ENCODE measurements around the gene THAP8.

Gene THAP8

DNA sequence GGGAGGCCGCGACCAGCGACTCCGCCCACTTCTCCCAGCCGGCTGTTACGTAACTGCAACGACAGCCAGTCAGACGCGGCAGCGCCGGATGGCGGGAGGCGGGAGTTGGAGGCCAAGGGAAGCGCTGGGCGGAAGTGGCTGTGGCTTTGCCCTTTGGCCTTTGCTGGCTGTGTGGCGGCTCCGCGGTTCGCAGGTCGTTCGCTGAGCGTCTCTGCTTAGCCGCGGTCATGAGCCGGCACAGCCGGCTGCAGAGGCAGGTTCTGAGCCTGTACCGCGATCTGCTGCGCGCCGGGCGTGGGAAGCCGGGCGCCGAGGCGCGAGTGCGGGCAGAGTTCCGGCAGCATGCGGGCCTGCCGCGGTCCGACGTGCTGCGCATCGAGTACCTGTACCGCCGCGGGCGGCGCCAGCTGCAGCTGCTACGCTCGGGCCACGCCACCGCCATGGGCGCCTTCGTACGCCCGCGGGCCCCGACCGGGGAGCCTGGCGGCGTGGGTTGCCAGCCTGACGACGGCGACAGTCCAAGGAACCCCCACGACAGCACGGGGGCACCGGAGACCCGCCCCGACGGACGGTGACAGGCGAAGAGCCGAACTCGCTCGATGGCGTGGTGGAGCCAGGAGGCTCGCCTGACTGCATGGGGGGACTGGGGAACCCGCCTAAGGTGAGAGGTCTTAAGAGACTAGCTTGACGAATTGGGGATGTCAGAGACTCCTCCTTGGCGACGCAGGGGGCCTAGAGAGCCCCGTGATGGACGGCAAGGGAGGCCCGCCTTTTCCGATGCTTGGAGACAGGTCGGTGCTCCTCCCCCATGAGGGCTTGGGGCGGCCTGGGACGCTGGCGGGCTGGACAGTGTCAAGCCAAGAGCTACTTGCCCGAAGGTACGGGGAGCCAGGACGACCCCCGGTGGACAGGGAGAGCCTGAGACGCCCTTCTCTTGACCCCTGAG is 58.8 kb downstream of the THAP8 start, which contains the start of gene SDHAF1:
TSS of gene SDHAF1 (plus strand) at position 141 of the 946 bp plus-strand sequence. CDS start at position 228, 87 bp downstream.
- DNase-seq (ENCODE audit: low read depth), result peak; percentile 88

DNA sequence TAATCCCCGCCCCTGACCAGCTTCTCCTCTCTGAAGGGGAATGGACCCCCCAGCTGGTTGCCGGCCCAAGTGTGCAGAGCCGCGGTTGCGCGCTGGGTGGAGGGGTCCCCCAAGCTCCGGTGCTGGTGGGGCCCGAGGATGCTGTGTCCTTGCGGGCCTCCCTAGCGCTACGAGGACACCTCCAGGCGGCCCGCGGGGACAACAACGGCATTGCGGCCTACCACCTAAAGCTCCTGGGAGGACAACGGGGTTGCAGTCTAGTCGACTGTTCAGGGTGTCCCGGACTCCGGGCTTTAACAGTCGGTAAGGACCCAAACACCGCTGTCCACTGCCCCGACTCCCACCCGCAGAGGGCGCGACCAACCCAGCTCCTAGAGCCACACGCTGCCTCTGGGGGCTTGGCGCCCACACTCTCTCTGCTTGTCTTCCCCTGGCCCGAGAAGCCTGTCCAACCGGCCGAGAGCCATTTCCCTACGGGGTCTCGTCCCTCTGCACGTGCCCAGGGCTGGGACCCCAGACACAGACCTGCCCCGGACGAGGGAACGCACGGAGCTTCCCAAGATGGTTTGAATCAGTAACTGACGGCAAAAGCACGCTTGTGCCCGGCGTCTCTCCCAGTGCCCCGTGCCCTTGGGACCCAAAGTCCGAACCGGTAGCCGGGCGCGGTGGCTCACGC is 60.0 kb downstream of the THAP8 start:
- DNase-seq (ENCODE audit: low read depth), result no peak

DNA sequence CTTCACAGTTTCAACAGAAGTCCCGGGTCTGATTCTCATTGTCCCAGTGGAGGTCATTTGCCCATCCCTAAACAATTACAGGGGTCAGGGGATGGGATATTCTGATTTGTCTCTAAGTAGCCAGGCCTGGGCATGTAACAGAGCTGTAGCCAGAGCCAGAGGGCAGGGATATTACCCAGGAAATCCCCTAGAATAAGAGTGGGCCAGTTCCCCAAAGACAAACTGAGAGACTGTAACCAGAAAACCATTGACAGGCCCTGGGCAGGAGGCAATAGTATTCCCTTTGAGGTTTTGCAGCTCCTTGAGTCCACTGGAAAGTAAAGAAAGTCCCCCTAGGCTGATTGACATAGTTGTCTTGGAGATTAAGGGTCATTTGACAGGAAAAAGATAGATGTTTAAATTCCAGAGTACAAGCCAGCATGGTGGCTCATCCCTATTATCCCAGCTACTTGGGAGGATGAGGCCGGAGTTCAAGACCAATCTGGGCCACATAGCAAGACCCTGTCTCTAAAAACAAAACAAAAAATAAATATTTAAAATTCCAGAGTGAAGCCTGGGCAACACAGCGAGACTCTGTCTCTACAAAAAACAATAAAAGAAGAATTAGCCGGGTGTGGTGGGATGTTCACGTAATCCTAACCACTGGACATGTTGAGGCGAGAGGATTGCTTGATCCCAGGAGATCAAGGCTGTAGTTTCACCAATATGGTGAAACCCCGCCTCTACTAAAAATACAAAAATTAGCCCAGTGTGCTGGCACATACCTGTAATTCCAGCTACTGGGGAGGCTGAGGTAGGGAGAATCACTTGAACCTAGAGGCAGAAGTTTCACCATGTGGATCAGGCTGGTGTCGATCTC is 60.9 kb downstream of the THAP8 start:
- DNase-seq (ENCODE audit: low read depth), result no peak

DNA sequence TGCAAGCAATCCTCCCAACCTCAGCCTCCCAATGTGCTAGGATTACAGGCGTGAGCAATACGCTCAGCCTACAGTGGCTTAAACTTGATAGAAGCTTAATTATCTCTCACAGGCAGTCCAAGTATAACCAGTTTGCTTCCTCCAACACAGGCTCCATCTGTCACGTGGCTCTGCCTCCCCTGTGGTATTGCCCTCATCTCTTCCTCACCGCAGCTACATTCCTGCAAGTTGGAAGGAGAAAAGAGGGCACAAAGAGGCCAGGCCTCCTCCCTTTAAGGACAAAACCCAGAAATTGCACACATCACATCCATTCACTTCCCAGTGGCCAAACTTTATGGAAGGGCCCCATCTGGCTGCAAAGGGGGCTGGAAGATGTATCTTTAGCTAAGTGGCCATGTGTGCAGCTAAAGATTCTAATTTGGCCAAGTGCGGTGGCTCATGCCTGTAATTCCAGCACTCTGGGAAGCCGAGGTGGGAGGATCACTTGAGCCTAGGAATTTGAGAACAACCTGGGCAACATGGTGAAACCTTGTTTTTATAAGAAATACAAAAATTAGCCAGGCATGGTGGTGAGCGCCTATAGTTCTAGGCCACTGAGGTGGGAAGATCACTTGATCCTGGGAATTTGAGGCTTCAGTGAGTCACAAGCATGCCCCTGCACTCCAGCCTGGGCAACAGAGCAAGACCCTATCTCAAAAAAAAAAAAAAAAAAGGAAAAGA is 62.2 kb downstream of the THAP8 start:
- peak; percentile 21 for DNase-seq (ENCODE audit: low read depth)

DNA sequence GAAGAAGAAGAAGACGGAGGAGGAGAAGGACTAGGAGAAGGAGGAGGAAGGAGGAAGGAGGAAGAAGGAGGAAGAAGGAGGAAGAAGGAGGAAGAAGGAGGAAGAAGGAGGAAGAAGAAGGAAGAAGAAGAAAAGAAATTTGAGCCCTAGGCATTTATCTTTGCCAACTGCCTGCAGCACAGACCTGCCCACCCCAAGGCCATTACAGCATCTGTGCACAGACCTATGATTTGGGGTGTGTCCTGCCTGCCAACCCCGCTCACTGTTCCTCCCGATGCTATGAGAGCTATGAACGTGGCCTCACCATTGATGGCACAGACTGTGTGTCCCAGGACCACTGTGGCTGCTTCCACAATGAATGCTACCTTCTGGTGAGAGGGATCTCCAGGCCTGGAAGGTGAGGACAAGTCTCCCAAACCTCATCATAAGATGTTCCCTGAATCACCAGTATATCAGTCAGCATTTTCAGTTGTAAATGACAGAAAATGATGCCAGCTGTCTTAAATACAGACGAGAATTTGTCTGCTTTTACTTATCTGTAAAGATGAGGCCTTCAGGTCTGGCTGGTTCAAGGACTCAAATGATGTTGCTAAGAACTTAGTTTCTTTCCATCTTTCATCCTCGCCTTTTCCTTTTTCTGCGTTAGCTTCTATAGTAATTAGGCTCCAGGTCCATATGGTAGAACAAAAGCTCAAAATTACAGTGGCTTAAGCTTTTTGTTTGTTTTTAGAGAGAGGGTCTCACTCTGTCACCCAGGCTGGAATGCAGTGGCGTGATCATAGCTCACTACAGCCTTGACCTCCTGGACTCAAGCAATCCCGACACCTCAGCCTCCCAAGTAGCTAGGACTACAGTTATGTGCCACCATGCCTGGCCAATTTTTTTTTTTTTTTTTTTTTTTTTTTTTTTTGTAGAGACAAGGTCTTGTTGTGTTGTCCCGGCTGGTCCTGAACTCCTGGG is 63.0 kb downstream of the THAP8 start:
- no peak for DNase-seq (ENCODE audit: low read depth)

DNA sequence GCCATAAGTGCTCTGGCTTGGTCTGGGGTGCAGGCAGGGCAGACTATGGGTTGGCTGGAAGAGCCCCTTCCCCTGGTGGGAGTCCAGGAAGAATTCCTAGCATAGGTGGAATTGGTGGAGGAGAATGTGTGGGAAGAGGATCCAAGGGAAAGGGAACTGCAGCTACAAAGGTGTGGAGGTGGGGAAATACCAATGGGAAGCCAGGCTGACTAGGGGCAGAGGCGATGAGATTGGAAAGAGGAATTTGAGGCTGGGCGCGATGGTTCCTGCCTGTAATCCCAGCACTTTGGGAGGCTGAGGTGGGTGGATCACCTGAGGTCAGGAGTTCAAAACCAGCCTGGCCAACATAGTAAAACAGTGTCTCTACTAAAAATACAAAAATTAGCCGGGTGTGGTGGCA is 63.9 kb downstream of the THAP8 start:
- DNase-seq (ENCODE audit: low read depth), result no peak

DNA sequence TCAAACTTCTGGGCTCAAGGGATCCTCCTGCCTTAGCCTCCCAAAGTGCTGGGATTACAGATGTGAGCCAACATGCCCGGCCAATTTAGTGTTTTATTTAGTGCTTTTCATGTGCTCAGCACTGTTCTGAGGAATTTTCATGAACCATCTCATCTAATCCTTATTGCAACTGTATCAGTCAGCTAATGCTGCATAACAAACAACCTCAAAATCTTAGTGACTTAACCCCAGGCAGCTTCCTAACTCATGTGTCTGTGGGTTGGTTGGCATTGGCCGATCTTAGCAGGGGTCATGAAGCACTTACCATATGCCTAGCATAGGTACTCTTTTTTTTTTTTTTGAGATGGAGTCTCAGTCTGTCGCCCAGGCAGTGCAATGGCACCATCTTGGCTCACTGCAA is 65.3 kb downstream of the THAP8 start:
- DNase-seq (ENCODE audit: low read depth), result no peak

DNA sequence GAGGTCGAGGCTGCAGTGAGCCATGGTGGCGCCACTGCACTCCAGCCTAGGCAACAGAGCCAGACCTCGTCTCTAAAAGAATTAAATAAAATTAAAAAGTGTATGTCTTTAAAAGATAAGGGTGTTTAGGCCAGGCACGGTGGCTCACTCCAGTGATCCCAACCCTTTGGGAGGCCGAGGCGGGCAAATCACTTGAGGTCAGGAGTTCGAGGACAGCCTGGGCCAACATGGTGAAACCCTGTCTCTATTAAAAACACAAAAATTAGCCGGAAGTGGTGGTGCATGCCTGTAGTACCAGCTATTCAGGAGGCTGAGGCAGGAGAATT is 66.6 kb downstream of the THAP8 start:
- DNase-seq (ENCODE audit: low read depth), result no peak

DNA sequence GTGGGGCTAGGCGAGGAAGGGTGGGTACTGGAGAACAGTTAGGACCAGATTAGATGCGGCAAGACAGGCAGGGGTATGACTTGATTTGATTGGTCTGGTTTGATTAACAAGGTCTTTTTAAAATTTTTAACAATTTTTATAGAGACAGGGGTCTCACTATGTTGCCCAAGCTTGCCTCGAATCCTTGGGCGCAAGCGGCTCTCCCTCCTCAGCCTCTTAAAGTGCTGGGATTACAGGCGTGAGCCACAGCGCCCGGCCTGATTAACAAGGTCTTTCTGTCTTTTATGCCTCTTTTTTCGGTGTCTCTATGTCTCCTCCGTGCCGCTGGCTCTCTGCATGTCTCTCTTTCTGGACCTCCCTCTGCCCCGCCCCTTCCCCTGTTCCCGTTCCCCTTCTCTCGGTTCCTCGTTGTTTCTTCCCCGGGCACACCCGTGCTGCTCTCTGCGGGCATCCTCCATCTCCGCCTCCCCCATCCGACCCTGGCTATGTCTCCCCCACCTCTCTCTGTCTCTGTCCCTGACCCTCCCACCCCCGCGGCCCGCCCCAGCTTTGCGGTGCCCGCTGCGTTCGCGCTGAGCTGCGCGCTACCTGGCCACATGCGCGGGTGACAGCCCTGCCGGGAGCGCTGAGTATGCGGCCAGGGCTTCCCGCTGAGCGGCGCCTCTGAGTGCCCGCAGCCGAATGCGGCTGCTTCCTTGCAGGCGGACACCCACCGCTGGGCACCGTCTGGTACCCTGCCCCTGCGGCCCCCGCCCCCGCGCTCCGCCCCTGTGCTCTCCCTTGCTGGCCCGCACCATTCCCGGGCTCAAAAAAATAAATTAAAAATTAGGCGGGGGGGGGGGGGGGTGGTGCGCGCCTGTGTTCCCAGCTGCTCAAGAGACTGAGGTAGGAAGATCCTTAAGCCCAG is 67.2 kb downstream of the THAP8 start:
- no peak for DNase-seq (ENCODE audit: low read depth)

DNA sequence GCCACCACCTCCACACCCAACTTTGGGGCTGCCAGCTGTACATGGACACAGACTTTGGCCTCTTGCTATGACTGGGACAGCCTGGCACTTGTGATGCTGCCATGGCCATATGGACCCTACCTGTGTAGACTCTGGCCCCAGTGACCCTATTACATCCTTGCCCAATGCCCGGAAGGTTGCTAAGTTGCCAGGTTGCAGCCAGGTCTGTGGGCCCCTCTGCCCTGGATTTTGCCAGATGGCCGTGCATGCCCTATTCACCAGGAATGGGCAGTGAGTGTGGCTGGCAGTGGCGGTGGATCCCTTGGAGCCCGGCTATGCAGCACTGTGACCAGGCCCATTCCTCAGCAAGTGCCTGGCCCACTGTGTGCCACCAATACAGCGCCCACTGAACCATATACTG is 68.0 kb downstream of the THAP8 start:
- DNase-seq (ENCODE audit: low read depth), result no peak
